Peyer's patch (tissue), 4 donors: ENCODE measurements around the gene MYO1D.

Source experiments
- POLR2A ChIP-seq, 2 donors: fragments of 450-650 bp; IDR thresholded peaks; one replicate each; pipeline ENCODE4 v1.5.1; 2017; ENCODE audit warnings: antibody characterized with exemption in 2 of 2, mild to moderate bottlenecking in 2 of 2, moderate library complexity in 2 of 2
- TF ChIP-seq, protein P1 (sequence below), 6 experiments: fragments of 450-650 bp in 4 of 6; fragments of 200-600 bp in 2 of 6; sonication (generic) in 1 of 6; IDR thresholded peaks; one replicate each; pipeline ENCODE4 v1.5.1; 2017 to 2019; ENCODE audit warnings: antibody characterized with exemption in 6 of 6, mild to moderate bottlenecking in 3 of 6, moderate library complexity in 1 of 6

DNA sequence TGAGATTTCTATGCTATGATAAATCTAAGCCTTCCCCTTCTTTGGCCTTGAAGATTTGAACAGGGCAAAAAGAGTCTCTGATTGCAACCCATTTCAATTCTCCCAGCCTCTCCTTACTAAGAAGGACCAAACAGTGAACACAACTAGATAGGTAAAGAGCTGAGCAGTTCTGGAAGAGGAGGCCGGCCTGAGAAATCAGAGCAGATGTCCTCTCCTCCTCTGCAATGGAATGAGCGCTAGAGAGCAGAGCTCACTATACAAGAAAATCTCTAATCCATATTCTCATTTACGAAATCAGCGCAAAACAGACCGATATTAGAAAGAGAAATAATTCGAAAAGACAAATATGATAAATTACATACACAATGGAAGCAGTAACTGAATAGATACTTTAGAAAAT lies 266.0 kb downstream of the MYO1D start:
- TF ChIP-seq, protein P1, sequence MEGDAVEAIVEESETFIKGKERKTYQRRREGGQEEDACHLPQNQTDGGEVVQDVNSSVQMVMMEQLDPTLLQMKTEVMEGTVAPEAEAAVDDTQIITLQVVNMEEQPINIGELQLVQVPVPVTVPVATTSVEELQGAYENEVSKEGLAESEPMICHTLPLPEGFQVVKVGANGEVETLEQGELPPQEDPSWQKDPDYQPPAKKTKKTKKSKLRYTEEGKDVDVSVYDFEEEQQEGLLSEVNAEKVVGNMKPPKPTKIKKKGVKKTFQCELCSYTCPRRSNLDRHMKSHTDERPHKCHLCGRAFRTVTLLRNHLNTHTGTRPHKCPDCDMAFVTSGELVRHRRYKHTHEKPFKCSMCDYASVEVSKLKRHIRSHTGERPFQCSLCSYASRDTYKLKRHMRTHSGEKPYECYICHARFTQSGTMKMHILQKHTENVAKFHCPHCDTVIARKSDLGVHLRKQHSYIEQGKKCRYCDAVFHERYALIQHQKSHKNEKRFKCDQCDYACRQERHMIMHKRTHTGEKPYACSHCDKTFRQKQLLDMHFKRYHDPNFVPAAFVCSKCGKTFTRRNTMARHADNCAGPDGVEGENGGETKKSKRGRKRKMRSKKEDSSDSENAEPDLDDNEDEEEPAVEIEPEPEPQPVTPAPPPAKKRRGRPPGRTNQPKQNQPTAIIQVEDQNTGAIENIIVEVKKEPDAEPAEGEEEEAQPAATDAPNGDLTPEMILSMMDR (IDR thresholded peaks at IDR 0.05), result no peak
- no peak for TF ChIP-seq POLR2A (IDR thresholded peaks at IDR 0.05)
